HG02885 (cell line): ENCODE results near the gene MSANTD1.

Experiments used
- ATAC-seq: cut with Tn5 transposase; IDR thresholded peaks from one replicate; pipeline ENCODE4 v1.9.1; 2021; ENCODE audit warnings: mild to moderate bottlenecking; ENCODE audit not compliant: unreplicated experiment, poor library complexity

MSANTD1 gene

GRCh38 chr4:3286335-3287175 lies 37.6 kb downstream of the MSANTD1 start:
- peak; percentile 36 for ATAC-seq

GRCh38 chr4:3287271-3287971 lies 38.5 kb downstream of the MSANTD1 start:
- ATAC-seq = no peak

- no peak for ATAC-seq
Observed at GRCh38 chr4:3287972-3288570, 39.1 kb downstream of the MSANTD1 start.

- no peak for ATAC-seq
Observed at GRCh38 chr4:3288571-3289094, 39.7 kb downstream of the MSANTD1 start.

GRCh38 chr4:3290476-3290875 lies 41.5 kb downstream of the MSANTD1 start:
- no peak for ATAC-seq

GRCh38 chr4:3290889-3291321 lies 41.9 kb downstream of the MSANTD1 start:
- no peak for ATAC-seq

GRCh38 chr4:3291411-3291968 lies 42.5 kb downstream of the MSANTD1 start:
- no peak for ATAC-seq

GRCh38 chr4:3291969-3292570 lies 43.1 kb downstream of the MSANTD1 start:
- ATAC-seq = peak; percentile 12

GRCh38 chr4:3292571-3293400 lies 43.8 kb downstream of the MSANTD1 start, which contains the start of gene RGS12:
Gene RGS12 (plus strand): TSS chr4:3293021. CDS start chr4:3316171, 23,150 bp downstream.
- ATAC-seq = peak; percentile 90

- peak; percentile 3 for ATAC-seq
Observed at GRCh38 chr4:3293401-3294391, 44.7 kb downstream of the MSANTD1 start.

- ATAC-seq = no peak
Observed at GRCh38 chr4:3294401-3295241, 45.7 kb downstream of the MSANTD1 start.

- no peak for ATAC-seq
Observed at GRCh38 chr4:3295837-3296624, 47.1 kb downstream of the MSANTD1 start.

- ATAC-seq = no peak
Observed at GRCh38 chr4:3296651-3297050, 47.7 kb downstream of the MSANTD1 start.

GRCh38 chr4:3297066-3297859 lies 48.3 kb downstream of the MSANTD1 start:
- ATAC-seq = no peak

- no peak for ATAC-seq
Observed at GRCh38 chr4:3299122-3299975, 50.4 kb downstream of the MSANTD1 start.
